AG09319 (cell line): Measurements from ENCODE around the gene TMEM235.

Experiments
- DNase-seq: peaks from one replicate; pipeline ENCODE4 v3.0.0-alpha.2; 2010; ENCODE audit warnings: low read depth; ENCODE audit errors: extremely low read depth
- CTCF ChIP-seq: IDR thresholded peaks from 2 replicates; pipeline ENCODE4 v1.5.1; 2011; ENCODE audit warnings: low read depth, mild to moderate bottlenecking, inconsistent platforms, low read length, moderate library complexity

The TMEM235 gene

GRCh38 chr17:78279360-78279990, 48.0 kb downstream of the TMEM235 start:
- DNase-seq = no peak
- TF ChIP-seq CTCF = no peak

- TF ChIP-seq CTCF = no peak
- DNase-seq = no peak
Observed at GRCh38 chr17:78281249-78281845, 49.9 kb downstream of the TMEM235 start.

- no peak for TF ChIP-seq CTCF
- DNase-seq = no peak
Observed at GRCh38 chr17:78284146-78284545, 52.7 kb downstream of the TMEM235 start.

GRCh38 chr17:78289004-78289403, 57.6 kb downstream of the TMEM235 start:
- DNase-seq = no peak
- TF ChIP-seq CTCF = no peak

GRCh38 chr17:78289802-78290363, 58.5 kb downstream of the TMEM235 start:
- peak; percentile 85 for TF ChIP-seq CTCF
- DNase-seq = peak; percentile 88
